Spinal cord (tissue), 10 donors: ENCODE results near the gene PLTP. TPM values are rescaled to one million over a fixed set of nuclear protein-coding genes. Genes with fewer than 3 reads are reported as not detected.

Source experiments
- DNase-seq, 6 donors: peaks; one replicate each; pipeline versions ENCODE4 v3.0.0 to v3.0.0-alpha.2; 2013 to 2015; ENCODE audit warnings: low spot score in 6 of 6, low read depth in 4 of 6
- H3K27ac ChIP-seq: one replicate; pipeline ENCODE4 v1.5.1; 2013; ENCODE audit warnings: low read depth, low read length, control low read depth
- H3K27me3 ChIP-seq: one replicate; pipeline ENCODE4 v1.6.1; 2013; ENCODE audit warnings: low read length; ENCODE audit not compliant: control insufficient read depth, insufficient read depth
- H3K36me3 ChIP-seq: one replicate; pipeline ENCODE4 v1.6.1; 2013; ENCODE audit warnings: low read length; ENCODE audit not compliant: control insufficient read depth, insufficient read depth
- H3K4me1 ChIP-seq: one replicate; pipeline ENCODE4 v1.6.1; 2013; ENCODE audit warnings: low read length; ENCODE audit not compliant: control insufficient read depth, insufficient read depth
- H3K4me3 ChIP-seq: one replicate; pipeline ENCODE4 v1.5.1; 2013; ENCODE audit warnings: low read depth, low read length, control low read depth
- H3K9me3 ChIP-seq: one replicate; pipeline ENCODE4 v1.6.1; 2013; ENCODE audit warnings: low read length; ENCODE audit not compliant: control insufficient read depth, insufficient read depth
- WGBS: methylation state at CpG from one replicate; pipeline ENCODE4 v1.1.5; 2013; ENCODE audit warnings: missing lambda C conversion rate; ENCODE audit not compliant: insufficient coverage; 5-methylcytosine and 5-hydroxymethylcytosine counted together
- polyA plus RNA-seq, 2 donors: library from polyadenylated mRNA; unstranded; fragments of 120-200 nt; gene quantifications; one replicate each; pipeline ENCODE4 v1.2.1, GENCODE V29; 2013; ENCODE audit not compliant: insufficient read length in 2 of 2
- total RNA-seq, 2 donors: library from RNA; depleted of rRNA in 1 of 2; stranded (reverse); fragments of 120-200 nt in 1 of 2; fragments of >200 nt in 1 of 2; gene quantifications; one replicate each; pipeline versions ENCODE4 v1.2.3 to v1.2.4, GENCODE V29; 2013 to 2014
- donor health status: healthy.

Gene PLTP
- total and polyA plus RNA-seq, 4 donors = 73.7 to 471 (median 228) TPM

- H3K27ac ChIP-seq = no peak overlapping the region
- H3K4me1 ChIP-seq = peaks cover 7% of the 10 kb centered on the region
- no peaks in the 10 kb centered on the region for H3K9me3 ChIP-seq
- 100% methylated on average over 2 of the region's 2 CpGs for WGBS
- no peaks in the 10 kb centered on the region for H3K27me3 ChIP-seq
- DNase-seq = no peak
- H3K4me3 ChIP-seq = no peak overlapping the region
- peaks cover 63% of the 10 kb centered on the region for H3K36me3 ChIP-seq
Measured at GRCh38 chr20:45850238-45850637, 61.7 kb downstream of the PLTP start.

GRCh38 chr20:45848969-45849582 lies 62.9 kb downstream of the PLTP start:
- Histone ChIP-seq H3K4me1 (no peaks in the 10 kb centered on the region), H3K36me3 (peaks cover 59% of the 10 kb centered on the region), H3K27ac (no peak overlapping the region), H3K27me3 (no peaks in the 10 kb centered on the region), H3K4me3 (no peak overlapping the region), H3K9me3 (no peaks in the 10 kb centered on the region)
- 76% methylated on average over 3 of the region's 8 CpGs for WGBS
- no peak for DNase-seq

Other genes with a start within 250 kb of the PLTP start
- gene WFDC11, start 241.9 kb downstream of the PLTP start, total RNA-seq = not detected
- not detected for gene WFDC11, start 241.9 kb downstream of the PLTP start, polyA plus RNA-seq
- not detected for gene WFDC13, start 210.1 kb downstream of the PLTP start, total RNA-seq
- gene WFDC13, start 210.1 kb downstream of the PLTP start, polyA plus RNA-seq = not detected
- not detected for gene WFDC10B, start 207.1 kb downstream of the PLTP start, total RNA-seq
- gene WFDC10B, start 207.1 kb downstream of the PLTP start, polyA plus RNA-seq = not detected
- not detected for gene SPINT4, start 189.8 kb downstream of the PLTP start, total RNA-seq
- not detected for gene SPINT4, start 189.8 kb downstream of the PLTP start, polyA plus RNA-seq
- gene WFDC3, start 120.3 kb downstream of the PLTP start, total RNA-seq = 1 to 10 TPM in 1 of 2 donors, under 1 TPM in 1; 0.59 to 2.8 TPM
- gene WFDC3, start 120.3 kb downstream of the PLTP start, polyA plus RNA-seq = 1 to 10 TPM; 2.5 to 3.0 TPM
- gene DNTTIP1, start 120.2 kb downstream of the PLTP start, total RNA-seq = 10 to 100 TPM; 15.3 to 20.3 TPM
- 10 to 100 TPM; 38.9 to 40.5 TPM for gene DNTTIP1, start 120.2 kb downstream of the PLTP start, polyA plus RNA-seq
- 10 to 100 TPM in 1 of 2 donors, 1 to 10 TPM in 1; 7.1 to 31.7 TPM for gene UBE2C, start 99.5 kb downstream of the PLTP start, total RNA-seq
- 10 to 100 TPM; 27.0 to 36.0 TPM for gene UBE2C, start 99.5 kb downstream of the PLTP start, polyA plus RNA-seq
- 1 to 10 TPM; 1.1 to 2.4 TPM for gene TNNC2, start 84.8 kb downstream of the PLTP start, total RNA-seq
- 1 to 10 TPM; 3.2 to 8.8 TPM for gene TNNC2, start 84.8 kb downstream of the PLTP start, polyA plus RNA-seq
- 10 to 100 TPM; 23.8 to 40.4 TPM for gene SNX21, start 78.4 kb downstream of the PLTP start, total RNA-seq
- 10 to 100 TPM; 35.8 to 40.7 TPM for gene SNX21, start 78.4 kb downstream of the PLTP start, polyA plus RNA-seq
- gene ACOT8, start 54.8 kb downstream of the PLTP start, total RNA-seq = 10 to 100 TPM; 27.8 to 37.9 TPM
- gene ACOT8, start 54.8 kb downstream of the PLTP start, polyA plus RNA-seq = 10 to 100 TPM; 38.7 to 46.3 TPM
- 1 to 10 TPM; 8.8 to 9.3 TPM for gene ZSWIM3, start 54.5 kb downstream of the PLTP start, total RNA-seq
- 1 to 10 TPM; 6.1 to 7.2 TPM for gene ZSWIM3, start 54.5 kb downstream of the PLTP start, polyA plus RNA-seq
- gene ZSWIM1, start 30.9 kb downstream of the PLTP start, total RNA-seq = 10 to 100 TPM in 1 of 2 donors, 1 to 10 TPM in 1; 5.5 to 12.0 TPM
- 10 to 100 TPM; 15.9 to 18.3 TPM for gene ZSWIM1, start 30.9 kb downstream of the PLTP start, polyA plus RNA-seq
- 1 to 10 TPM; 1.3 to 3.0 TPM for gene SPATA25, start 24.5 kb downstream of the PLTP start, total RNA-seq
- gene SPATA25, start 24.5 kb downstream of the PLTP start, polyA plus RNA-seq = 1 to 10 TPM; 2.6 to 5.6 TPM
- 1 to 10 TPM; 2.4 to 6.3 TPM for gene NEURL2, start 20.9 kb downstream of the PLTP start, total RNA-seq
- gene NEURL2, start 20.9 kb downstream of the PLTP start, polyA plus RNA-seq = 1 to 10 TPM; 3.6 to 7.0 TPM
- gene CTSA, start 20.8 kb downstream of the PLTP start, total RNA-seq = 10 to 100 TPM; 29.4 to 58.4 TPM
- 100 to 1,000 TPM in 1 of 2 donors, 10 to 100 TPM in 1; 75.7 to 102 TPM for gene CTSA, start 20.8 kb downstream of the PLTP start, polyA plus RNA-seq
- gene PCIF1, start 22.5 kb upstream of the PLTP start, total RNA-seq = 10 to 100 TPM; 13.0 to 15.9 TPM
- gene PCIF1, start 22.5 kb upstream of the PLTP start, polyA plus RNA-seq = 10 to 100 TPM; 46.0 to 49.9 TPM
- gene ZNF335, start 60.0 kb upstream of the PLTP start, total RNA-seq = 10 to 100 TPM in 1 of 2 donors, 1 to 10 TPM in 1; 9.9 to 12.9 TPM
- gene ZNF335, start 60.0 kb upstream of the PLTP start, polyA plus RNA-seq = 10 to 100 TPM; 18.3 to 21.6 TPM
- 1 to 10 TPM in 1 of 2 donors, under 1 TPM in 1; 0.88 to 6.2 TPM for gene MMP9, start 96.8 kb upstream of the PLTP start, total RNA-seq
- under 1 TPM; 0.11 to 0.41 TPM for gene MMP9, start 96.8 kb upstream of the PLTP start, polyA plus RNA-seq
- 10 to 100 TPM; 26.2 to 84.7 TPM for gene SLC12A5, start 117.1 kb upstream of the PLTP start, total RNA-seq
- 100 to 1,000 TPM; 176 to 191 TPM for gene SLC12A5, start 117.1 kb upstream of the PLTP start, polyA plus RNA-seq
- 10 to 100 TPM; 12.3 to 30.1 TPM for gene NCOA5, start 177.8 kb upstream of the PLTP start, total RNA-seq
- 10 to 100 TPM; 49.9 to 50.7 TPM for gene NCOA5, start 177.8 kb upstream of the PLTP start, polyA plus RNA-seq
- 1 to 10 TPM; 1.6 to 6.3 TPM for gene CD40, start 206.2 kb upstream of the PLTP start, total RNA-seq
- 1 to 10 TPM; 4.8 to 6.5 TPM for gene CD40, start 206.2 kb upstream of the PLTP start, polyA plus RNA-seq